Common myeloid progenitor, CD34-positive (primary cell): ENCODE results near the gene KIF4A.
"Not testable (repeated sequence)": the region's sequence is repeated elsewhere in the genome, so short reads cannot be mapped to it uniquely, and the experiment has no call there.

Experiments
- CTCF ChIA-PET: fragments of 350-600 bp; sonication (Branson Sonifier 250); formaldehyde crosslinking; loops from one replicate; lab custom pipeline; 2021; ENCODE audit warnings: antibody characterized with exemption; lab: Charles Lee
- POLR2A ChIA-PET: fragments of 350-600 bp; sonication (Branson Sonifier 250); formaldehyde crosslinking; loops from one replicate; lab custom pipeline; 2021; ENCODE audit warnings: antibody characterized with exemption; lab: Charles Lee
- DNase-seq, 3 donors: peaks; one replicate each; pipeline versions ENCODE4 v3.0.0 to v3.0.0-alpha.2; 2013
- H3K27ac ChIP-seq, 2 experiments: 1 replicate in 1 of 2; 2 replicates in 1 of 2; pipeline ENCODE4 v1.7.0; 2013; ENCODE audit warnings: inconsistent platforms in 2 of 2, low read length in 2 of 2, mild to moderate bottlenecking in 2 of 2, low read depth in 1 of 2, moderate library complexity in 1 of 2; ENCODE audit not compliant: severe bottlenecking in 2 of 2, insufficient read depth in 1 of 2, poor library complexity in 1 of 2
- H3K27me3 ChIP-seq, 5 experiments: replicated peaks in 2 of 5; 1 replicate in 3 of 5; 2 replicates in 2 of 5; pipeline versions ENCODE4 v1.6.1 to v1.7.0; 2013; ENCODE audit warnings: low read length in 4 of 5, mild to moderate bottlenecking in 2 of 5, moderate library complexity in 2 of 5, inconsistent platforms in 1 of 5; ENCODE audit not compliant: insufficient read depth in 5 of 5, control insufficient read depth in 4 of 5
- H3K36me3 ChIP-seq, 4 experiments: 1 replicate in 2 of 4; 2 replicates in 2 of 4; pipeline versions ENCODE4 v1.6.1 to v1.7.0; 2013; ENCODE audit warnings: low read length in 3 of 4, control low read depth in 1 of 4, mild to moderate bottlenecking in 1 of 4; ENCODE audit not compliant: control insufficient read depth in 4 of 4, insufficient read depth in 4 of 4
- H3K4me1 ChIP-seq, 4 experiments: 1 replicate in 3 of 4; 2 replicates in 1 of 4; pipeline versions ENCODE4 v1.6.1 to v1.7.1; 2013; ENCODE audit warnings: low read length in 3 of 4, mild to moderate bottlenecking in 3 of 4, control low read depth in 1 of 4, inconsistent platforms in 1 of 4, moderate library complexity in 1 of 4; ENCODE audit not compliant: control insufficient read depth in 4 of 4, insufficient read depth in 4 of 4; ENCODE audit errors: control extremely low read depth in 1 of 4
- H3K4me3 ChIP-seq, 7 experiments: 1 replicate in 4 of 7; 2 replicates in 3 of 7; pipeline versions ENCODE4 v1.5.1 to v1.7.0; 2013; ENCODE audit warnings: mild to moderate bottlenecking in 7 of 7, low read length in 6 of 7, moderate library complexity in 6 of 7, inconsistent platforms in 2 of 7, low read depth in 2 of 7, control low read depth in 1 of 7; ENCODE audit not compliant: insufficient read depth in 4 of 7, control insufficient read depth in 1 of 7; ENCODE audit errors: extremely low read depth in 1 of 7
- H3K9me3 ChIP-seq, 5 experiments: 1 replicate in 4 of 5; 2 replicates in 1 of 5; pipeline versions ENCODE4 v1.6.1 to v1.7.1; 2013; ENCODE audit warnings: low read length in 4 of 5, mild to moderate bottlenecking in 2 of 5, inconsistent platforms in 1 of 5, low read depth in 1 of 5, moderate library complexity in 1 of 5; ENCODE audit not compliant: control insufficient read depth in 4 of 5, insufficient read depth in 2 of 5; ENCODE audit errors: control extremely low read depth in 1 of 5
- WGBS: methylation state at CpG from one replicate; pipeline ENCODE4 v1.1.5; 2013; ENCODE audit not compliant: insufficient coverage; 5-methylcytosine and 5-hydroxymethylcytosine counted together

KIF4A gene

DNA sequence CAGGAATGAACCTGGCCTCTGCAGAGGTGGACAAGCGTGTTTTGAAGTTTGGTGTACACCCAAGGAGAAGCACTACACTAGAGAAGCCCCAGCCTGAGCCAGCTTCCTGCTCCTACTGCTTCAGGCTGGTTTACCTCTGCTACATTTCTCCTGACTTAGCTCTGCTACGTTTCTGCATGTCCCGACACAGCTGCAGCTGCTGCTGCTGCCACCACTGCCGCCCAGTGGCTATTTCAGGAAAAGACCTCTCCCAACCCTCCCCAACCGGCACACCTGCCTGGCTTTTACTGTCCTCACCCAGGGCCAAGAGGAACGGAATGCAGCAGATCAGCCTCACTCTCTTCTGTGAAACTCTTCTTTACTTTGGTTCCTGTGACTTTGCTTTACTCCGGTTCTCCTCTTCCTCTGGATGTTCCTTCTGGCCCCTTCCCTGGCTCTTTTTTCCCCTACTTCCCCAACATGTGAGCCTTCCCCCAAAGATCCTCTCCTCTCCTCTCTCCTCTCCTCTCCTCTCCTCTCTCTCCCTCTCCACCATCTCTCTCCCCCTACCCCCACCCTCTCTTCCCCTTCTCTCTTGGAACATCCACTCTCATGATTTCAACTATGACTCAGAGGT lies 26.8 kb upstream of the KIF4A start:
- no peak overlapping the region for H3K4me3 ChIP-seq
- no peaks in the 10 kb centered on the region for H3K36me3 ChIP-seq
- no peaks in the 10 kb centered on the region for H3K4me1 ChIP-seq
- POLR2A ChIA-PET = no interaction called here
- CTCF ChIA-PET = no interaction called here
- no peak overlapping the region for H3K27ac ChIP-seq
- 17% methylated on average over 6 of the region's 7 CpGs for WGBS
- peak; percentile 8 to 28 (median 22) for DNase-seq
- no peaks in the 10 kb centered on the region for H3K9me3 ChIP-seq
- H3K27me3 ChIP-seq = no peaks in the 10 kb centered on the region

GRCh38 chrX:70264784-70265183 lies 25.1 kb upstream of the KIF4A start:
- Histone ChIP-seq H3K27ac (no peak overlapping the region), H3K36me3 (no peaks in the 10 kb centered on the region), H3K4me3 (no peak overlapping the region), H3K4me1 (no peaks in the 10 kb centered on the region), H3K27me3 (no peaks in the 10 kb centered on the region), H3K9me3 (no peaks in the 10 kb centered on the region)
- DNase-seq = no peak
- CTCF ChIA-PET = no interaction called here
- POLR2A ChIA-PET = no interaction called here
- WGBS = no CpG with 5 or more reads among the region's 3 CpGs

- ChIA-PET CTCF (no interaction called here), POLR2A (no interaction called here)
- DNase-seq = no peak
- Histone ChIP-seq H3K4me3 (no peak within 1 kb of the TSS), H3K9me3 (no peaks in the 10 kb centered on the region), H3K36me3 (no peaks in the 10 kb centered on the region), H3K4me1 (no peaks in the 10 kb centered on the region), H3K27ac (no peak within 1 kb of the TSS), H3K27me3 (no peaks in the 10 kb centered on the region)
Measured at GRCh38 chrX:70268034-70268433, 21.9 kb upstream of the KIF4A start, which contains the start of gene ARR3. ARR3 (plus strand) TSS chrX:70268334; CDS start chrX:70269386, 1,052 bp downstream.

DNA sequence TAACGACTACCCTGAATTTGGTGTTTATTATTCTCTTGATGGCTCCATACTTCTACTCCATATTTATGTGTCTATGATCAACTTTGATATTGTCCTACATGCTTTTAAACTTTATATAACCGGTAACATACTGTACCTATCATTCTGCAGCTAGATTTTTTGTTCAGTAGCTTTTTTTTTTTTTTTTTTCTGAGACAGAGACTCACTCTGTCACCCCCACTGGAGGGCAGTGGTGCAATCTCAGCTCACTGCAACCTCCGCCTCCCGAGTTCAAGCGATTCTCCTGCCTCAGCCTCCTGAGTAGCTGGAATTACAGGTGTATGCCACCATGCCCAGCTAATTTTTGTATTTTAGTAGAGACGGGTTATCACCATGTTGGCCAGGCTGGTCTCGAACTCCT lies 15.9 kb upstream of the KIF4A start:
- H3K27ac ChIP-seq, H3K27me3 ChIP-seq, CTCF ChIA-PET, DNase-seq, H3K4me1 ChIP-seq, H3K36me3 ChIP-seq, POLR2A ChIA-PET, H3K9me3 ChIP-seq, H3K4me3 ChIP-seq: not testable (repeated sequence)
- 90% methylated on average over 5 of the region's 7 CpGs for WGBS

DNA sequence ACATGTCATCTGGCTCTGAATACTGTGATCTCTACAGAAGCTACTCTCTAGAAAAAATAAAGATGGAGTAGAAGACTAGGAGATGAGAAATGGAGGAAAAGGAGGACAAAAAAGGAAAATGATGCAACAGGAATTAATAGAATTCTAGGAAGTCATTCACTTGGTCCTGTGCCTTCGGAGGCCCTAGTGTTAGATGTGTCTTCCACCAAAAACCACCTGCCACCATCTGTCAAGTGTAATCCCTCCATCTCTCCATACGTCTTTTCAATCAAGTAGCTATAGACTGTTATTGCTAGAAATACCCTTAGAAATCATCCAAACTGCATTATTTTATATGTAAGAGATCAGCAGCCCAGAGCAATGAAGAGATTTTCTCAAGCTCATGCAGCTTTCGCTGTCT lies 10.8 kb upstream of the KIF4A start:
- no peaks in the 10 kb centered on the region for H3K27me3 ChIP-seq
- POLR2A ChIA-PET = no interaction called here
- H3K4me3 ChIP-seq = no peak overlapping the region
- no peaks in the 10 kb centered on the region for H3K9me3 ChIP-seq
- no peaks in the 10 kb centered on the region for H3K4me1 ChIP-seq
- no peak for DNase-seq
- H3K36me3 ChIP-seq = no peaks in the 10 kb centered on the region
- no peak overlapping the region for H3K27ac ChIP-seq
- CTCF ChIA-PET = no interaction called here
- WGBS = 88% methylated on average over 1 of the region's 3 CpGs

DNA sequence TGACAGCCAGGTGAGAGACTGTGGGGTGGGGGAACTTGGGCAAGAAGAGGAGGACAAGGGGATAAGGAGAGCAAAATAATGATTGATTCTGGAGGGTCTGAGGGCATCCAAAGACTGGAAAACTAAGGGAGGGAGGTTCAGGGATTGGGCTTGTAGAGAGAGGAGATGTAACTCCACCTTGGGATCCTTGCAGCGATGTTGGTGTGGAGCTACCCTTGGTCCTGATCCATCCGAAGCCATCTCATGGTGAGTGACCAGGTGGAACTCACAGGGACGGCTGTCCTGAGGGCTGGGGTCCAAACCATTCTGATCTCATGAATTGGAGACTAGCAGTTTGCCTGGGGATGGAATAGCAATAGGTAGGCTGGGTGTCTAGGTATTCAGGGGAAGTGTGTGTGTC lies 9.3 kb upstream of the KIF4A start:
- CTCF ChIA-PET = no interaction called here
- POLR2A ChIA-PET = no interaction called here
- Histone ChIP-seq H3K27me3 (no peaks in the 10 kb centered on the region), H3K36me3 (peaks cover 0 to 2% (median 0%) of the 10 kb centered on the region in 4 experiments), H3K9me3 (no peaks in the 10 kb centered on the region), H3K27ac (no peak overlapping the region), H3K4me1 (no peaks in the 10 kb centered on the region), H3K4me3 (no peak overlapping the region)
- no peak for DNase-seq
- WGBS = 86% methylated on average over 3 of the region's 3 CpGs

GRCh38 chrX:70281951-70282350 lies 8.0 kb upstream of the KIF4A start, which contains the start of gene RAB41:
RAB41 (plus strand) TSS chrX:70282172; CDS start chrX:70282218, 46 bp downstream.
- DNase-seq = no peak
- no peaks in the 10 kb centered on the region for H3K9me3 ChIP-seq
- H3K4me3 ChIP-seq = no peak within 1 kb of the TSS
- 90% methylated on average over 21 of the region's 21 CpGs for WGBS
- H3K27ac ChIP-seq = no peak within 1 kb of the TSS
- ChIA-PET POLR2A (no interaction called here), CTCF (no interaction called here)
- H3K4me1 ChIP-seq = no peaks in the 10 kb centered on the region
- H3K27me3 ChIP-seq = no peaks in the 10 kb centered on the region
- H3K36me3 ChIP-seq = peaks cover 0 to 14% (median 8%) of the 10 kb centered on the region in 4 experiments
